GM21367 (cell line): Measurements from ENCODE around the gene CLDN22.
"Not testable (repeated sequence)": the region's sequence is repeated elsewhere in the genome, so short reads cannot be mapped to it uniquely, and the experiment has no call there.

Experiments used
- ATAC-seq: cut with Tn5 transposase; IDR thresholded peaks from one replicate; pipeline ENCODE4 v1.9.1; 2021; ENCODE audit not compliant: unreplicated experiment

The CLDN22 gene

DNA sequence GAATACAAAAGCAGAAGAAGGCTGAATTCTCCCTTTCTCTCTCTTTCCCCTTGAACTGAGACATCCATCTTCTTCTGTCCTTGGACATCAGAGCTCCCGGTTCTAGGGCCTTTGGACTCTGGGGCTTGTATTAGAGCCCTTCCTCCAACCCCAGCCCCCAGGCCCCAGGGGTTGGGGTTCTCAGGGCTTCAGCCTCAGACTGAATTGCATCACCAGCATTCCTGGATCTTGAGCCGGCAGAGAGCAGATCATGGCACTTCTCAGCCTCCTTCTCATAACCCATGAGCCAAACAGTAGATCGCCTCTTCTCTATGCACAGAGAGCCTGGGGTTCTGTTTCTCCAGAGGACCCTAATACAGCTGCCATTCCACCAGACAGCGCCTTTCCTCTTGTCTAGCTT lies 27.5 kb upstream of the CLDN22 start:
- no peak for ATAC-seq

- ATAC-seq = no peak
These were observed 27.1 kb upstream of the CLDN22 start for GRCh38 chr4:183347146-183347545.

- ATAC-seq = no peak
These were observed 25.2 kb upstream of the CLDN22 start for GRCh38 chr4:183345261-183345660.

DNA sequence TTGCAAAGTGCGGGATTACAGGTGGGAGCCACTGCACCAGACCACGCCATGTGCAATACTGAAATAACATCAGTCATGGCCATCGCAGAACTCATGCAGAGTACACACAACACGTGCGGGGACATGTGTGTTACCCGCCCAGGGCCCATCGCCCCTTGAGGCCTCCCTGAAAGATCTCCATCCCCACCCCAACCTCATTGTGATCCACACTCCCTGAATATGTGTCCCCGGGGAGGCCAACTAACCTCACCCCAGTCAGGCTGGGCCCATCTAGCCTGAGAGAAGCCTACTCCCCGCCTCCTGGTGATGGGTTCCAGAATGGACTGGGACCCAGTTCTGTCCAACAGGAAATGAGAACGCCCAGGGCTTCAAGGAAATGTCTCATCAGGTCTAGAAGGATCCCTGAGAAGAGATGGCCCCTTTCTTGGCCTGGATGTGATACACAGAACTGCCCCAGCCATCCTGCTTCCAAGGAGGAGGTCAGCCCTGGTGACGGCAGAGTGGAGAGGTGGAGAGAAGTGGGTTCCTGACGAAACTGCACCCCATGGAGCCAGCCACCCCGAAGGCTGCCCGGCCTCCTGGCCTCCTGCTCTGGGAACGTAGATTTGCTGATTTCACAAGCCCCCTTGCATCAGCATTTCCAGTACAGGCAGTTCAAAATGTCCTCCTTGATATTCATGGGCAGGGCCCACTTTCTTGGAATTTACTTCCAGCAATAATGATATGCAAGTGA lies 24.6 kb upstream of the CLDN22 start:
- no peak for ATAC-seq

GRCh38 chr4:183343730-183344129 lies 23.7 kb upstream of the CLDN22 start:
- no peak for ATAC-seq

- no peak for ATAC-seq
These were observed 22.8 kb upstream of the CLDN22 start for GRCh38 chr4:183342541-183343533.

DNA sequence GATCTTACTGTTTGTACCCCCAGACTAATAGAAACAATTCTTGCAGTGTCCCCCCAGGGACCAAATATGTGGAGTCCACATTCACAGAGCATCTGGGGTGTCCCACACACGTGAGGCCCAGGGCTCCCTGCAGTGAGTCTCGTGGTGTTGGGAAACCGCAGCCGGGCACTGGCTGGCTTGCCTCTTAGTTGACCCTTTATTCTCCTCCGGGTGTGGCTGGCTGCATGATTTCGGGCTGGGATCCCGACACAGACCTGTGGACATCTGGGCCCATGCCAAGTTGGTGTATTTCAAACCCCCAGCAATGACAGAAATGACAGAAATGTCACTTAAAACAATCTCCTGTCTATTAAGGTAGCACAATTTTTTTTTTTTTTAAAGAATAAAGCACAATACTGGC lies 17.8 kb upstream of the CLDN22 start:
- ATAC-seq = no peak

DNA sequence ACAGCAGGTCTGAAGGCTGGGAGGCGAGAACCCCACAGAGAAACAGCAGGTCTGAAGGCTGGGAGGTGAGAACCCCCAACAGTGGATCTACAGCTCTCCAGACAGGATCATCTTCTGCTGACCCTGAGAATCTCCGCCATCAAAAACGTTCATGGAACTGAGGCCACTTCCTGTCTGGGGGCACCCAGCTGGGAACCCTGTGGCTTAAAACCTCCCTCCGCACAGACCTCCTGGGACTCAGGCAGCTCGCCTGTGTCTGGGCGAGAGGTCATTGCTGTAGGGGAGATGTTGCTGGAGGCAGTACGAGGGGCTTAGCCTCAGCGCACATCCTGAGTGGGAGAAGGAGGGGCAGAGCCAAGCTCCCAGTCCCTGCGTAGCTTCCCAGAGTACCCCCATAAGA lies 17.3 kb upstream of the CLDN22 start:
- no peak for ATAC-seq

- ATAC-seq = no peak
These were observed 15.4 kb upstream of the CLDN22 start for GRCh38 chr4:183335369-183335940.

DNA sequence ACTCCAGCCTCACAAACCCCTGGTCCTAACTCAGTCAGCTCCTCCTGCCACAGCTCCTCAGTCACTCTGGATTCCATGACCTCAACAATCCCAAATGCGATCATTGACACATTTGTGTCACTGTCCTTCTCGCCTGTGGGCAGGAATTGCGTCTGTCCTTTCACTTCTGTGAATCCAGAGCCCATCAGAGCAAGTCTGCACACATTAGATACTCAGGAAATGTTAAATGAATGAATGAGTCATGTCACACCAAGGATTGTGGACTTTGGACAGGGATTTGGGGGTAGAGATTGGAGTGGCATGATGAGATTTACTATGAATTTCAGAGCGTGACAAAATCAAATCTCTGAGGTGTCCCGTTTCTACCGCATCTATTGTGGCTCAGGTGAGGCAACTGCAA lies 13.9 kb upstream of the CLDN22 start:
- no peak for ATAC-seq

- ATAC-seq = no peak
These were observed 13.1 kb upstream of the CLDN22 start for GRCh38 chr4:183333202-183333601.

DNA sequence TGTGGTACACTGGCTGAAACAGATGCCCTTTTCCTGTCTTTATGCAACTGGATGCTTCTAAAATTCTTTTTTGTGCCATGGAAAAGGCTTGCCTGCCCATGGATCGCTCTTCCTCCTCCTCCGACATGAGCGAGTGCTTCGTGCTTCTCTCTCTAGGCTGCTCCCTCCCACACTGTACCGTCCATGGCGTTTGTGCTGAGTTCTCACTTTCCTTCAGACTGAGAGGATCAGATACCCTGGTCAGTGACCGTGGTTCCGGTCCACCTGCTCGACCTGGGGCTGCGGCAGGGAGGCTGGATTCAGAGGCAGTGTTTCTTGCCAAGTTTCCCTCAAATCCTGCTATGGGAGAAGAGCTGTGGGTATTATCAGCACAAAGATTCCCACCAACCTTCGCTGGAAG lies 12.4 kb upstream of the CLDN22 start:
- no peak for ATAC-seq

- no peak for ATAC-seq
These were observed 10.8 kb upstream of the CLDN22 start for GRCh38 chr4:183330841-183331240.

DNA sequence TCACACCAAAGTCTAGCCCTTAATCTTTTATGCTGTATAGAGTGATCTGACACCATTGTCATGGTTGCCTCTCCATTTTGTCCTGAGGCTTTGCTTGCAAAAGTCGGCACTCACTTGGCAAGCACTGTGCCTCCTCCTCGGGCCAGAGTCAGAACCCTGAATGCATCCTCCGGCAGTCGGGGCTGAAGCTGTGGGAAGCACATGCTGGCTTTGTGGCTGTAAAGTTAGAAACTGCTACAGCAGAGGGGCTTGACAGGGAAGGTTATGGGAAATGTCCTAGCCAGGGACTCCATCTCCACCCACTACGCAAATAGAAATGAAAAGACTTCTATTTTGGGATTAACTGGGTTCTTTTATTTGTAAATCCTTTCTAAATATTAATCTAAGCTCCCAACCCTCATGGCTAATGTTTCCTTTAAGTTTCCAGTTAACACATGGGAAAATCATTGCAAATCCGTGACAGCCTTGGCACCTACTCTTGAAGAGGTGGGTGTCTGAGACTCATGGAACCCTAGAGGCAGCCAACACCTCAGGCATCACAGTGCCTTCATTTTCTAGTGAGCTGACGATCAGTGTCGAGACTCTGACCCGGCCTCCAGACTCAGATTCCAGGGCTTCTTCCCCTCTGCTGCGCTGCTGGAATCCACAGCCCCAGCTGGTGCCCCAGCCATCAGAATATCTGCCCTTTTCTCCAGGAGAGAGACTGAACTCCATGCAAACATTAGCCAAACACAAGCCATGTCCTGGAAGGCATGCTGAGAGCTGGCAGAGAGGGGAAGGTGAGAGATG lies 10.1 kb upstream of the CLDN22 start:
- ATAC-seq = no peak

DNA sequence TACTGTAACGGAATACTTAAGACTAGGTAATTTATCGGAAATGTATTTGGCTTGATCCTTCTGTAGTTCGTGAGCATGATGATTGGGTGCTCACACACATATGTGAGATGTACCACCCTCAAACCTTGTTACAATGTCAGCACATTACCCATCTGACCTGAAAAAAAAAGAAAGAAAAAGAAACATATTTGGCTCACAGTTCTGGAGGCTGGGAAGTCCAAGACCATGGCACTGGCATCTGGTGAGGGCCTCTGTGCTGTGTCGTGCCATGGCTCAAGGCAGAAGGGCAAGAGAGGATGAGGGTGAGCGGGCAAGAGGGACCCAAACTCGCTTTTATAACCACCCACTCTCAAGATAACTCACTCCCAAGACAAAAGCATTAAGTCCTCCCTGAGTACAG lies 9.2 kb upstream of the CLDN22 start:
- no peak for ATAC-seq

GRCh38 chr4:183328832-183329231 lies 8.8 kb upstream of the CLDN22 start:
- no peak for ATAC-seq

DNA sequence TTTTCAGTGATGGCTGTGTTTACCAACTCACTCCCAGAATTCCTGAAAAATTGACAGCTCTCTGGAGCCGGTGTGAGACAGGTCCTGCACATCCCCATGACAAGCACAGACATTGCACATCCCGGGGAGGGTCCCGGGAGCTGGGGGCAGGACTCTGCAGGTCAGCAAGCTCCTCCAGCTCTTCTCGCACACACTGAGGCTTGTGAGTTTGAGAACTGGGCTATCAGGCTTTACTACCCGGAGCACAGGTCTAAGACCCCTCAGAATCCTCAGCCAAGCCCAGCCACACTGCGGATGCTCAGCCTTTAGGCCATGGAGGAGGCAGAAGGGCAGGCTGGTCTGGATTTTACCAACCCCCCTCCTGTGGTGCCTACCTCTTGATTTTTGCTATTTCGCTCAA lies 7.8 kb upstream of the CLDN22 start:
- ATAC-seq = no peak

DNA sequence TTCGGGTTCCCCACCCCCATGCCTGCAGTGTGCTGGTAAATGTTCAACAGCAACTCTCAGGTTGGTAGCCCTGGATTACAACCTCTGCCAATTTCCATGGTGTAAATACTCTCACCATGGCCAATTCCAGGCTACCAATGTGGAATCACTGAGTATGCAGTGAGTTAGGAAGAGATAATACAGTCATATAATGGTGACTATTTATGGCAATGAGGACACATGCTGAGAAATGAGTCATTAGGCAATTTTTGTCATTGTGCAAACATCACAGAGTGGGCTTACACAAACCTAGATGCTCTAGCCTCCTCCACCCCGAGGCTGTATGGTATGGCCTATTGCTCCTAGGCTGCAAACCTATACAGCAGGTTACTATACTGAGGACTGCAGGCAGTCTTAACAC lies 6.8 kb upstream of the CLDN22 start:
- no peak for ATAC-seq

GRCh38 chr4:183326387-183326786 lies 6.3 kb upstream of the CLDN22 start:
- not testable (repeated sequence) for ATAC-seq

DNA sequence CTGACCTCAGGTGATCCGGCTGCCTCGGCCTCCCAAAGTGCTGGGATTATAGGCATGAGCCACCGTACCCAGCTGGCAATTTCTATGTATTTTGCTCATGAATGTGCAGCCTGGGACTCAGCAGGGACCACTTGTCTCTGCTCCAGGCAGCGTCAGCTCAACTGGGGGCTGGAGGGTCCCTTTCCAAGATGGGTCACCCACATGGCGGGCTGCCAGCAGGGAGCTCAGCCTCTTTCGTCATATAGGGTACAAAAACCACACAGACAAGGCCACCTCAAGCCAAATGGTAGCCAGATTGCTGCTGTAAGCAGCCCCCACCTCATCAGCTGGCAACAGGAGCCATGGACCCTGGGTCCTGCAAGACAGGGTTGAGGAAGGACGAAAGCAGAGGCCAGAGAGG lies 4.5 kb upstream of the CLDN22 start:
- no peak for ATAC-seq

GRCh38 chr4:183324056-183324455 lies 4.0 kb upstream of the CLDN22 start:
- not testable (repeated sequence) for ATAC-seq
